Measurements from ENCODE around the gene IMMP2L. TPM values are rescaled to one million over a fixed set of nuclear protein-coding genes. Genes with fewer than 3 reads are reported as not detected.
"Not testable (repeated sequence)": the region's sequence is repeated elsewhere in the genome, so short reads cannot be mapped to it uniquely, and the experiment has no call there.

The IMMP2L gene
- total RNA-seq, 1 experiment from 2014 or later, result 12.8 TPM

DNA sequence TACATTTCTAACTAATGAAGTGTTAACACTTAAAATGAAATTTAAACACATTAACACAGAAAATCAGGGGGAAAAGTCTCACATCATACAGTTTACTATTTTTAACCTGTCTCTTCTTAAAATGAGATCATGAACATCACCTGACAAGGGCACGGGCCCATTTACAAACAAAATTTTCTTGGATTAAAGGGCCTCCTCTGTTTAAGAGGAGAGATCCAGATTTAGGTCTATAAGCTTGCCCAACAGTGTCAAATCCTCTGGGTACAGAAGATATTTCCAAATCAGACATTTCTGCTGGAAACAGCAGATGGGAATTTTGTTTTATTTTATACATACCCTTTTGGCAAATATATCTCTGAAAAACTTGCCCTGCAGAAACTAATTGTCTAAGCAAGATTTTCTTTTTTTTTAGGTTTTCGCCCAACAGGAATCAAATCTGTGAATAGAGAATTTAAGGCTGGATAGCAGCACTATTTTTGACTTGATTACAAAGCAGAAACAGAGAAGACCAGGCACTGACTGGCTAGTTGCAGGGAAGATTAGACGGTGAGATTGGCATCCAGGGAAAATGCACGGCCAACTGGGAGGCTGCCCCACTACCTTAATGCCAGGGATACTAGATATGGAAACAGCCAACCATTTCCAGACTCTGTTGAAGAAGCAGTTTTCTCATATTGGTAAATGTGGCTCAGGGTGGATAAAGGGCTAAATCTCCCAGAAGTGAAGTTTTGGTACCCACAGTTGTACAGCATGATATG, 298.0 kb downstream of the IMMP2L start:
- DNase-seq, result no peak
- Histone ChIP-seq H3K4me3 (no peak overlapping the region), H3K27me3 (no peaks in the 10 kb centered on the region), H3K36me3 (no peaks in the 10 kb centered on the region), H3K4me1 (no peaks in the 10 kb centered on the region; the same call in 1 of the 2 replicates), H3K9me3 (replicated peaks) (no peaks in the 10 kb centered on the region), H3K27ac (no peak overlapping the region)

DNA sequence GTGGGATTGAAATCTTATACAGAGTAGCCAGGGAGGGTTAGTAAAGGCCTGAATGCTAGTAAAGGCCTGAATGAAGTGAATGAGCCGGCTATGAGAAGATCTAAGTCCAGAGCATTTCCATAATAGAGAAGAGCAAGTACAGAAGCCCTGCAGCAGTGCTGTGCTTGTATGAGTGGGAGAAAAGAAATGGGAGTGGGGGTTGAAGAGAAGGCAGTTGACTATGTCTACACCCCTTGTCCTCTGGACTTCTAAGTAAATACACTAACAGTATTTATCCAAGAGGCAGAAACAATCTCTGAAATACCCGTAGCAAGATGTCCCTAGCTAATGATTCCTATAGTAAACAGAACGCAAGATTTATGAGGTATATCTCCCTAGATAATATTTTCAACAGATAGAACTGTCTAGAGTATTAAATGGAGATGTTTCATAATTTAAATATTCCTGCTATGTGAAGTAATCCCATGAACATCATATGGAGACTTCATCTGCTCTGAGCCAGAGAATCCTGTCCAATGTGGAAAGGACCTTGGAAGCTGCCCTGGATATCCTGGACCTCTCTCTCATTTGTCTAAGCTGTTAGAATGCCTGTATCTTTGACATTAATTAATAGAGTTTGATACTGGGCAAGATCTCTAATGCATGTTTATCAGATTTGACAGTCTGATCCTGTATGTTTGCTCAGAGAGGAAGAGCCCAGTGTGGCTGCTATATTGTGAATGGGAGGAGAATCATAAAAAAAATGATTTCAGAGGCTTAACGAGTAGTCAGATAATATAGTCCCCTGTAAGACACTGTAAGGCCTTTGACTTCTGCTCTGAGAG, 299.8 kb downstream of the IMMP2L start:
- H3K27me3 ChIP-seq, result no peaks in the 10 kb centered on the region
- no peaks in the 10 kb centered on the region; the same call in 1 of the 2 replicates for H3K4me1 ChIP-seq
- H3K27ac ChIP-seq, result no peak overlapping the region
- DNase-seq, result no peak
- H3K4me3 ChIP-seq, result no peak overlapping the region
- H3K9me3 ChIP-seq (replicated peaks), result no peaks in the 10 kb centered on the region
- no peaks in the 10 kb centered on the region for H3K36me3 ChIP-seq

DNA sequence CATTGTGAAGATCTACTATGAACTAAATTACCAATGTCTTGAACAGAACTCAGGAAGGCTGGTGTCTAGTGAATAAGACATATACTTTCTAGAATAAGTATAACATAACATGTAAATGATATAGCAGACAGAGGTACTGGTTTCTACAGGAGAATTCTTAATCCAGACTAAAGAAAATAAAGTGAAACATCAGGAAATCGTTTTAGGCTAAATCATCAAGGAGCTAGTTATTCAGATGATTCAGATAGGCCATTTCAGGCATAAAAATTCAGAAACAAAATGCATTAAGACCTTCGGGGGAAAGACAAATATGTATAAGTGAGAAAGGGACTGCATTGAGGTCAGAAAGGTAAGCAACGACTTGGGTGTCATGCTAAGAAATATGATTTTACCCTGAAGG, 300.8 kb downstream of the IMMP2L start:
- H3K27me3 ChIP-seq, result no peaks in the 10 kb centered on the region
- DNase-seq, result no peak
- H3K27ac ChIP-seq, result no peak overlapping the region
- H3K36me3 ChIP-seq, result no peaks in the 10 kb centered on the region
- no peaks in the 10 kb centered on the region; the same call in 1 of the 2 replicates for H3K4me1 ChIP-seq
- H3K4me3 ChIP-seq, result no peak overlapping the region
- H3K9me3 ChIP-seq (replicated peaks), result no peaks in the 10 kb centered on the region

DNA sequence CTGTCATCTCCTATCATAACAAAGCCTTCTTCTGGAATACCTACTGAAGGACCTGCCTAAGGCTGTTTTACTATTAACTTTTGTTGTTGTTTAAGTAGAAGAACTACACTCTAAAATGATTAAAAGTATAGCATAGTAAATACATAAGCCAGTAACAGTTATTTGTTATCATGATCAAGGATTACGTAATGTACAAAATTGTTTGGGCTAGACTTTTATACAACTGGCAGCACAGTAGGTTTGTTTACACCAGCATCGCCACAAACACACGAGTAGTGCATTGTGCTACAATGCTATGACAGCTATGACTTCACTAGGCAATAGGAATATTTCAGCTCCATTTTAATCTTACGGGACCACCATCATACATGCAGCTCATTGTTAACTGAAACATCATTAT, 302.3 kb downstream of the IMMP2L start:
- Histone ChIP-seq H3K9me3 (replicated peaks) (no peaks in the 10 kb centered on the region), H3K4me3 (no peak overlapping the region), H3K27me3 (no peaks in the 10 kb centered on the region), H3K27ac (no peak overlapping the region), H3K4me1 (no peaks in the 10 kb centered on the region), H3K36me3 (no peaks in the 10 kb centered on the region)
- DNase-seq, result no peak

DNA sequence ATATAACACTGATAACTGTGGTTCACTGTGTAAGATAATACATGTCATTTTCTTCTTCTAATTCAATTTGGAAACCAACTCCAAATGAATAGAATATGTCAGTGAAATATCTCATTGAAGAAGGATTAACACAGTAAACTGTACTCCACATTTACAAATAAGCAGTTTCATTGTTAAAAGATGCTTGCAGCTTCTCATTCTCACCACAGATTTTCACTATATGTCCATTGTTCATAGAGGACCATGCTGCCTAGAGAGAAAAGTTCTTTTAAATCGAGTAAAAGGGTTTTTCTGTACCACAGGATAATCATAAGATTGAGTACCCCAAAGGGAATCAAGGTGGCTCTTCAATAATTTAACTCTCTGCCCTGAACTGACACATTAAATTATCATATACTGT, 305.9 kb downstream of the IMMP2L start:
- Histone ChIP-seq H3K4me3 (no peak overlapping the region), H3K4me1 (no peaks in the 10 kb centered on the region), H3K27me3 (no peaks in the 10 kb centered on the region), H3K9me3 (replicated peaks) (peaks cover 2% of the 10 kb centered on the region; the same call in 1 of the 2 replicates), H3K27ac (no peak overlapping the region), H3K36me3 (no peaks in the 10 kb centered on the region)
- no peak for DNase-seq

DNA sequence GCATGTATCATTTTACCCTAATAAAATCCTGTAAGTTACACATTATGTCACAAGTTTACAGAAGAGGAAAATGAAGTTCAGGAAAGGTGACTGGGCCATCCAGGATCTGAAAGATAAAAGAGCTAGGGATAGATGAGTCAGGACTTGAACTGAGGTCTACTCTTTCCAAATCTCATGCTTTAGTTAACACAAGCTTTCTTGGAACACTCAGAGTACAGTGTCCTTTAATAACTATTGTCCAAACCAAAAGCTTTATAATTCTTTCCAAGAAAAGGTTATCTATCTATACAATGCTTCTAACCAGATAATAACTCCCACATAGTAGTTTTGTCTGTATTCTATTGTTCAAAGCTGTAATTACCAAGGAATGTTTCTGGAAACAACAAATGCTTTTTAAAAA, 306.7 kb downstream of the IMMP2L start:
- Histone ChIP-seq H3K4me1 (no peaks in the 10 kb centered on the region), H3K27ac (no peak overlapping the region), H3K9me3 (replicated peaks) (peaks cover 5% of the 10 kb centered on the region; the same call in 1 of the 2 replicates), H3K27me3 (no peaks in the 10 kb centered on the region), H3K36me3 (no peaks in the 10 kb centered on the region), H3K4me3 (no peak overlapping the region)
- no peak for DNase-seq

DNA sequence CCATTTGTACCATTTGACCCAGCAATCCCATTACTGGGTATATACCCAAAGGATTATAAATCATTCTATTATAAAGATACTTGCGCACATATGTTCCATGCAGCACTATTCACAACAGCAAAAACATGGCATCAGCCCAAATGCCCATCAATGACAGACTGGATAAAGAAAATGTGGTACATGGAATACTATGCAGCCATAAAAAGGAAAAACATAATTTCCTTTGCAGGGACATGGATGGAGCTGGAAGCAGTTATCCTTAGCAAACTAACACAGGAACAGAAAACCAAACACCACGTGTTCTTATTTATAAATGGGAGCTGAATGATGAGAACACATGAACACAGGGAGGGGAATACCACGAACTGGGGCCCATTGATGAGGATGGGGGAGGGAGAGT, 310.9 kb downstream of the IMMP2L start:
- not testable (repeated sequence) for DNase-seq; H3K4me1 ChIP-seq; H3K36me3 ChIP-seq; H3K27me3 ChIP-seq; H3K27ac ChIP-seq; H3K9me3 ChIP-seq (replicated peaks); H3K4me3 ChIP-seq

DNA sequence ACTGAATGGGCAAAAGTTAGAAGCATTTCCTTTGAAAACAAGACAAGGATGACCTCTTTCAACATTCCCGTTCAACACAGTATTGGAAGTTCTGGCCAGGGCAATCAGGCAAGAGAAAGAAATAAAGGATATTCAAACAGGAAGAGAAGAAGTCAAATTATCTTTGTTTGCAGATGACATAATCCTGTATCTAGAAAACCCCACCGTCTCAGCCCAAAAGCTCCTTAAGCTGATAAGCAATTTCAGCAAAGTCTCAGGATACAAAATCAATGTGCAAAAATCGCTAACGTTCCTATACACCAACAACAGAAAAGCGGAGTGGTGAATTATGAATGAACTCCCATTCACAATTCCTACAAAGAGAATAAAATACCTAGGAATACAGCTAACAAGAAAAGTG, 312.5 kb downstream of the IMMP2L start:
- not testable (repeated sequence) for H3K4me3 ChIP-seq; H3K36me3 ChIP-seq; H3K27ac ChIP-seq; H3K9me3 ChIP-seq (replicated peaks); H3K27me3 ChIP-seq; DNase-seq; H3K4me1 ChIP-seq

DNA sequence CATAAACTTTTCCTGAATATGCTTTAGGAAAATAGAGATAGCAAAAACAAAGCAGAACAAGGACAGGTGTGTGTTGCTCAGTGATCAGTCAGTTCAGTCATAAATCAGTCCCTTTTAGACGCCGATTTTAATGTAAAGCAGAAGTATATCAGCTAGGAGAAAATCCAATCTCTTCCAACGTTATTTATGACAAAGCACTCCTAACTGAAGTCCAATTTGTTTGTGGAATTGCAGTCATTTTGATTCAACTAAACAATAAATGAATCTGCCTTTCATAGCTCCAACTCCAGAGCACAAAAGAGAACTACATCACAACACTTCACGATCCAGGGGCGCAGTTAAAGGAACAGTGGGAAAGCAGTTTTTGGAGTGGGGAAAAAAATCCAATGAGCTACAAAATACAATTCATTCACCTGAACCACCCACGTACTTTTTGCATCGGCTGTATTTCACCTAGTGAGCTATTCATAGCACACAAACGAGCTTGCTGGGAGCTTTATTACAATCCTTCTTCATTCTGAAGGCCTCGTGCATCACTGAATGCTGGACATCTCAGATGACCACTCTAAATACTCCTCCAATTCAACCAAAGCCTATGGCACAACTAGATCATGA, 320.0 kb downstream of the IMMP2L start:
- H3K36me3 ChIP-seq, result no peaks in the 10 kb centered on the region
- DNase-seq, result no peak
- H3K4me3 ChIP-seq, result no peak overlapping the region
- no peak overlapping the region for H3K27ac ChIP-seq
- no peaks in the 10 kb centered on the region for H3K27me3 ChIP-seq
- H3K9me3 ChIP-seq (replicated peaks), result no peaks in the 10 kb centered on the region
- H3K4me1 ChIP-seq, result peaks cover 10% of the 10 kb centered on the region

DNA sequence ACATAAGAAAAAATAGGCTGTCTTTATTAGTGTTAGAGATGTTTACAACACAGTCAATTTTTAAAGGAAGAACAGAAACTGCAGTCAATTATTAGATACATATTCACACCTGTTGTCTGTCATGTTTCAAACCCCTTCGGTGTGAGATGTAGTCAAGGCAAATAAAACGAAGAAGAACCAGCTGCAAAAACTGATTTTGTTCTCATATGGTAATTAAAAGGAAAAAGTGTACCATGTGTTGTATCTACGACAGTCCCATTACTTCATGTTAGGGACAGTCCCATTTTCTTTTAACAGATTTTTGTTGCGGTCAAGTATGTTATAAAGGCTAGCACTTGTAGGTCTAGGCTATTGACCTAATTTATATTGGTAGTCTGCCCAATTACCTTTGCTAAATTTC, 321.9 kb downstream of the IMMP2L start:
- H3K27ac ChIP-seq, result no peak overlapping the region
- no peaks in the 10 kb centered on the region for H3K27me3 ChIP-seq
- H3K36me3 ChIP-seq, result no peaks in the 10 kb centered on the region
- peaks cover 10% of the 10 kb centered on the region for H3K4me1 ChIP-seq
- no peaks in the 10 kb centered on the region for H3K9me3 ChIP-seq (replicated peaks)
- DNase-seq, result peak in 1 of 2 experiments; percentile 43
- H3K4me3 ChIP-seq, result no peak overlapping the region

DNA sequence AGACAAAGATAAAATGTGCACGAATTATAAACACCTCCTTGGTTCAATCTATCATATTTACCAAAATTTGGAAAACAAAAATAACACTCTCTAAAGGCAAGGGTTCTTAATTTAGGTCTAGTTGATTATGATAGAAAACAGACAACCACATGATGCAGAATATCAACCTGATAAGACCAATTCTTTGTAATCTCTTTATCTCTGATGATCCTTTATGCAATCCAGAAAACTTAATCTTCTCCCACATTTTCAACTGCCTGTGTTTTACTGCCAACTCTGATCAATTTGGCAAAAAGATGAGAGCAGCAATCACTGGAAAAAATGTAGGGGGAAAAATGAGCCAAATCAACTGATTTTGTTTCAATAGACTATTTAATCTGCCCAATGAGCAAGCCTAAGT, 322.9 kb downstream of the IMMP2L start:
- no peak overlapping the region for H3K4me3 ChIP-seq
- no peaks in the 10 kb centered on the region for H3K27me3 ChIP-seq
- no peaks in the 10 kb centered on the region for H3K36me3 ChIP-seq
- peaks cover 10% of the 10 kb centered on the region for H3K4me1 ChIP-seq
- H3K9me3 ChIP-seq (replicated peaks), result no peaks in the 10 kb centered on the region
- no peak overlapping the region for H3K27ac ChIP-seq
- no peak for DNase-seq

DNA sequence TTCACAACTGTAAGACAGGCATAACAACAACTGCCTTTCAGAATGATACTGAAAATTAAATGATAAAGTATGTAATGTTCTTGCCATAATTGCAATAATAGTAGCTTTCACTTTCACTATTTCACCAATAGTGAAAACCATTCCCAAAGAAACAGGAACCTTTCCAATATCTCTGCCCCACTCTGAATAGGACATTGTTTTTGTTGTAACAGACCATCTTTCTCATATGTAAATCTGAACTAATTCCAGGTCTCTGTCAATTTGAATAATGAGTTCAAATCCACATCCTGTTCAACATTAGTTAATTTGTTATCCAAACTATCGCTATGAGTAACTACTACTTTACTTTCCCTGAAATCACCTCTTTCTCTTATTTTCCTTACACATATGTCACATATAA, 323.4 kb downstream of the IMMP2L start:
- no peak for DNase-seq
- no peak overlapping the region for H3K4me3 ChIP-seq
- H3K27ac ChIP-seq, result no peak overlapping the region
- peaks cover 10% of the 10 kb centered on the region for H3K4me1 ChIP-seq
- no peaks in the 10 kb centered on the region for H3K9me3 ChIP-seq (replicated peaks)
- no peaks in the 10 kb centered on the region for H3K36me3 ChIP-seq
- H3K27me3 ChIP-seq, result no peaks in the 10 kb centered on the region

DNA sequence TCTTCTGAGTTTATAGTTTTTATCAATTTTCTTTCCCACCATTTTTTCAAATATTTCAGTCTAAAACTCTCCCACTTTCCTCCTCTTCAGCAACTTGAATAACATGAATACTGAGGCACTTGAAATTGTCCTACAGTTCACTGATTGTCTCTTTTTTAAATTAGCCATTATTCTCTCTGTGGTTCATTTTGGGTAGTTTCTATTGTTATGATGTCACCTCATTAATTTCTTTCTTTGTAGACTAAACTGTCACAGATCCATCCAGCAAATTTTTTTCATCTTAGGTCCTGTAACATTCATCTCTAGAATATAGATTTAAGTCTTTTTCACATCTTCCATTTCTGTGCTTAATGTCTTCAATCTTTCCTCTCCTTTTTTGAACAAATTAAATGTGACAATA, 326.6 kb downstream of the IMMP2L start:
- no peak overlapping the region for H3K4me3 ChIP-seq
- H3K4me1 ChIP-seq, result peaks cover 8% of the 10 kb centered on the region
- DNase-seq, result no peak
- no peaks in the 10 kb centered on the region for H3K27me3 ChIP-seq
- H3K36me3 ChIP-seq, result no peaks in the 10 kb centered on the region
- H3K27ac ChIP-seq, result no peak overlapping the region
- no peaks in the 10 kb centered on the region for H3K9me3 ChIP-seq (replicated peaks)

DNA sequence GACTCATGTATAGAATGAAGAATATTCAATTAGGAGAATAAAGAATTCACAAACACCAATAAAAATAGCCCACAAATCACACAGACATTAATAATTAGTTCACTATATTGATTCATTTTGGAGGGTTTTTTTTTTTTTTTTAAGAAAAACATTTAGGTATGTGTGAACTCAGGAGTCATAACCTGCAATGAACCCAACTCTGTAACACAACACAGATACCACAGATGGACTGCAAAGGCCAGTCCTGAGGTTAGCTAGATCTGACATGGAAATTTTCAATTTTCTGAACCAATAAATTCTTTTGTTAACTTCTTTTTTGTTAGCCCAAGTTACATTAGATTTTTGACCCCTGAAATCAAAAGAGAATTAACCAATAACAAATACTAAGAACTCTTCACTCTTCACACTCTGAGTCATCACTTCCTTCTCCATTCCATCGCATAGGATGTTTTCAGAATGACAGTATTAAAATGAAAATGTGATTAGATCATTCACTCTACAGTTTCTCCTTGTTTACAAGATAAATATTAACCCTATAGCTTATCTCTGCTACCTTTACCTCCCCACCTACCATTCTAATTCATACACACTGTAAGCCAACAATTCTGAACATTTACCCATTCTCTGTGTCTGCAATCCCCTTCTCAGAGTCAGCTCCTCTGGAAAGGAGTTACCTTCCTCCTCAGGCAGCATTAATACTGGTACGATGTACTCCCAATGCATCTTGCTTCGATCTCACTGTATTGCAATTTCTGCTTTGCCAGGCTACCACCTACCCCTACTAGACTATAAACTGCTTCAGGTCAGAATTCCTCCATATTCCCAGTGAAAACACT, 329.8 kb downstream of the IMMP2L start:
- H3K4me1 ChIP-seq, result peaks cover 5% of the 10 kb centered on the region; the same call in 1 of the 2 replicates
- no peak overlapping the region for H3K4me3 ChIP-seq
- H3K9me3 ChIP-seq (replicated peaks), result no peaks in the 10 kb centered on the region
- H3K36me3 ChIP-seq, result no peaks in the 10 kb centered on the region
- H3K27me3 ChIP-seq, result no peaks in the 10 kb centered on the region
- no peak for DNase-seq
- no peak overlapping the region for H3K27ac ChIP-seq

All from SJCRH30 (cell line).